Measurements from ENCODE around the gene AP1S1. TPM values are rescaled to one million over a fixed set of nuclear protein-coding genes. Genes with fewer than 3 reads are reported as not detected.
A peak's percentile ranks its signal among the peaks of the same experiment; 100 is the strongest.
"Not testable (repeated sequence)": the region's sequence is repeated elsewhere in the genome, so short reads cannot be mapped to it uniquely, and the experiment has no call there.

Gene AP1S1
- total and polyA plus RNA-seq, 2 experiments from 2014 or later, result 37.4 to 198 TPM

DNA sequence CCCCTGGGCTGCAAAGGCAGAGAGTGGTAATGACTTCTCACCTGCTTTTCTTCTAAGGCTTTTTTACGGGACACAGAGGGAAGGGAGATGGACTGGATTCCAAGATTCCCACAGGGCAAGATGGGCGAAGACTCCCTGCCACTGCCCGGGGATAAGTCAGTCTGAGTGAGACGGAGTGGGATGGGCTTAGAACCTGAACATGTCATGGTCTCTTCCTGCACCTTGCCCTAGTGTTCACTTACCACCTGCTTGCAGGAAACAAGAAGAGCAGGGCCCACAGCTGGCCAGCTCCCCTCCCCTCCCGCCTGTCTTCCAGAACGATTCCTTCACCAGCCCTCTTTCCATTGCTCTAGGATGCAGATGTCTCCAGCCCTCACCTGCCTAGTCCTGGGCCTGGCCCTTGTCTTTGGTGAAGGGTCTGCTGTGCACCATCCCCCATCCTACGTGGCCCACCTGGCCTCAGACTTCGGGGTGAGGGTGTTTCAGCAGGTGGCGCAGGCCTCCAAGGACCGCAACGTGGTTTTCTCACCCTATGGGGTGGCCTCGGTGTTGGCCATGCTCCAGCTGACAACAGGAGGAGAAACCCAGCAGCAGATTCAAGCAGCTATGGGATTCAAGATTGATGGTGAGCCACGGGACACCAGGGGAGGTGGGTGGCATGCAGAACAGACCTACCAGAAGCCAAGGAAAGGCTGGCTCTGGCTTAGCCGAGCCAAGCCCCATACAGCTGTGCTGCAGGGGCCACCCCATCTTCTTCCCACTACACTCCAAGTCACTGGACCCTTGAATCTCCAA, 26.0 kb upstream of the AP1S1 start:
- Histone ChIP-seq H3K36me3 (ENCODE audit: low read depth) (peaks cover 56% of the 10 kb centered on the region), H3K79me2 (ENCODE audit: insufficient read depth) (peaks cover 42% of the 10 kb centered on the region), H3K9me3 (ENCODE audit: low read depth) (no peaks in the 10 kb centered on the region), H3K4me2 (ENCODE audit: unreplicated experiment) (peak overlapping the region; percentile 93), H3F3A (ENCODE audit: insufficient read depth) (peaks cover 86% of the 10 kb centered on the region), H3K27me3 (replicated peaks; ENCODE audit: insufficient read depth) (no peaks in the 10 kb centered on the region), H3K9ac (peak overlapping the region; percentile 96), H3K4me1 (ENCODE audit: insufficient read depth) (peaks cover 53% of the 10 kb centered on the region), H3K4me3 (peak overlapping the region; percentile 94), H2AFZ (no peak overlapping the region), H4K20me1 (ENCODE audit: insufficient read depth) (no peaks in the 10 kb centered on the region), H3K27ac (peak overlapping the region; percentile 98), H3K9me2 (ENCODE audit: insufficient read depth) (no peaks in the 10 kb centered on the region)
- peak; percentile 56 for DNase-seq
- TF ChIP-seq EZH2phosphoT487 (IDR thresholded peaks at IDR 0.05; ENCODE audit: insufficient read depth, low read depth) (no peak), EZH2 (IDR thresholded peaks at IDR 0.05; ENCODE audit: insufficient read depth, poor library complexity, severe bottlenecking) (no peak)
- in situ Hi-C loops (cut with MboI), result no loop called here
- 49% methylated on average over 14 of the region's 14 CpGs for WGBS, 2 experiments (ENCODE audit: low coverage in 1 of 2, low lambda C conversion rate in 2 of 2, missing lambda C conversion rate in 2 of 2)

DNA sequence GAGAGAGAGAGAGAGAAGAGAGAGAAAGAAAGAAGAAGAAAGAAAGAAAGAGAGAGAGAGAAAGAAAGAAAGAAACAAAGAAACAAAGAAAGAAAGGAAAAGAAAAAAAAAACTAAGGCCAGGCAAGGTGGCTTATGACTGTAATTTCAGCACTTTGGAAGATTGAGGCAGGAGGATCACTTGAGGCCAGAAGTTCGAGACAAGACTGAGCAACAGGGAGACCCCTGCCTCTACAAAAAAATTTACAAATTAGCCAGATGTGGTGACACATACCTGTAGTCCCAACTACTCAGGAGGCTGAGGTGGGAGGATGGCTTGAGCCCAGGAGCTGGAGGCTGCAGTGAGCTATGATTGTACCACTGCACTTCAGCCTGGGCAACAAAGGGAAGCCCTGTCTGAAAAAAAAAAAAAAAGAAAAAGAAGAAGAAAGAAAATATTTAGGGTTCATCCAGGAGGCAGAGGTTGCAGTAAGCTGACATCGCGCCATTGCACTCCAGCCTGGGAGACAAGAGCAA, 24.6 kb upstream of the AP1S1 start:
- Histone ChIP-seq H3K4me2 (ENCODE audit: unreplicated experiment) (peak overlapping the region; percentile 93), H3K9me3 (ENCODE audit: low read depth) (no peaks in the 10 kb centered on the region), H3K9me2 (ENCODE audit: insufficient read depth) (no peaks in the 10 kb centered on the region), H4K20me1 (ENCODE audit: insufficient read depth) (no peaks in the 10 kb centered on the region), H3K4me1 (ENCODE audit: insufficient read depth) (peaks cover 60% of the 10 kb centered on the region), H3K4me3 (peak overlapping the region; percentile 94), H3K9ac (peak overlapping the region; percentile 96), H3K27ac (peak overlapping the region; percentile 98), H3K27me3 (replicated peaks; ENCODE audit: insufficient read depth) (no peaks in the 10 kb centered on the region), H2AFZ (no peak overlapping the region), H3K36me3 (ENCODE audit: low read depth) (peaks cover 70% of the 10 kb centered on the region), H3F3A (ENCODE audit: insufficient read depth) (peaks cover 89% of the 10 kb centered on the region), H3K79me2 (ENCODE audit: insufficient read depth) (peaks cover 39% of the 10 kb centered on the region)
- DNase-seq, result peak; percentile 41
- no peak for TF ChIP-seq EZH2phosphoT487 (IDR thresholded peaks at IDR 0.05; ENCODE audit: insufficient read depth, low read depth)
- no peak for TF ChIP-seq EZH2 (IDR thresholded peaks at IDR 0.05; ENCODE audit: insufficient read depth, poor library complexity, severe bottlenecking)
- in situ Hi-C loops (cut with MboI), result no loop called here
- 50 to 79% methylated on average over 1 to 3 of the region's 3 CpGs for WGBS, 2 experiments (ENCODE audit: low coverage in 1 of 2, low lambda C conversion rate in 2 of 2, missing lambda C conversion rate in 2 of 2)

DNA sequence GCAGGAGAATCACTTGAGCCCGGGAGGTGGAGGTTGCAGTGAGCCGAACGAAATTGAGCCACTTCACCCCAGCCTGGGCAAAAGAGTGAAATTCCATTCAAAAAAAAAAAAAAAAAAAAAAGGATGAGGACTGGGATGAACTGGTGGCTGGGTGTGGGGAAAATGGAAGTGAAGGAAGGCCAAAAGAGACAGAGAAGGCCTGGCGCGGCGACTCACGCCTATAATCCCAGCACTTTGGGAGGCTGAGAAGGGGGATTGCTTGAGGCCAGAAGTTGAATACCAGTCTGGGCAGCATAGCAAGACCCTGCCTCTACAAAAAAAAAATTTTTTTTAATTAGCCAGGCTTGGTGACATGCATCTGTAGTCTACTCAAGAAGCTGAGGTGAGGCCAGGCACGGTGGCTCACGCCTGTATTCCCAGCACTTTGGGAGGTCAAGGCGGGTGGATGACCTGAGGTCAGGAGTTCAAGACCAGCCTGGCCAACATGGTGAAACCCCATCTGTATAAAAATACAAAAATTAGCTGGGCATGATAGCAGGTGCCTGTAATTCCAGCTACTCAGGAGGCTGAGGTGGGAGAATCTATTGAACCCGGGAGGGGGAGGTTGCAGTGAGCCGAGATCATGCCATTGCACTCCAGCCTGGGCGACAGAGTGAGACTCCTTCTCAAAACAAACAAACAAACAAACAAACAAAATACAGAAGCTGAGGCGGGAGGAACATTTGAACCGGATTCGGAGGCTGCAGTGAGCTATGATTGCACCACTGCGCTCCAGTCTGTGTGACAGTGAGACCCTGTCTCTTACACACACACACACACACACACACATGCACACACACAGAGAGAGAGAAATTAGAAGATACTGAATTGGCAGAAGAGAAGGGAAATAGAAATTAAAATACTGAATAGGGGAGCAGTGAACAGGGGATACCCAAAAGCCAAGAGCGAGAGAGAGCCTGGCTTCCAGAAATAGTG, 21.4 kb upstream of the AP1S1 start:
- Histone ChIP-seq H3K4me3 (peak overlapping the region; percentile 41), H3K9ac (peak overlapping the region; percentile 56), H3K79me2 (ENCODE audit: insufficient read depth) (peaks cover 29% of the 10 kb centered on the region), H3K4me2 (ENCODE audit: unreplicated experiment) (peak overlapping the region; percentile 26), H3F3A (ENCODE audit: insufficient read depth) (peaks cover 100% of the 10 kb centered on the region), H3K27ac (peak overlapping the region; percentile 98), H3K36me3 (ENCODE audit: low read depth) (peaks cover 91% of the 10 kb centered on the region), H3K4me1 (ENCODE audit: insufficient read depth) (peaks cover 72% of the 10 kb centered on the region)
- H3K27me3 ChIP-seq (replicated peaks; ENCODE audit: insufficient read depth); in situ Hi-C loops (cut with MboI); H3K9me3 ChIP-seq (ENCODE audit: low read depth); H2AFZ ChIP-seq; H3K9me2 ChIP-seq (ENCODE audit: insufficient read depth); H4K20me1 ChIP-seq (ENCODE audit: insufficient read depth): not testable (repeated sequence)
- WGBS, 2 experiments (ENCODE audit: low coverage in 1 of 2, low lambda C conversion rate in 2 of 2, missing lambda C conversion rate in 2 of 2), result 74 to 77% methylated on average over 15 to 18 of the region's 18 CpGs
- peak; percentile 51 for DNase-seq

DNA sequence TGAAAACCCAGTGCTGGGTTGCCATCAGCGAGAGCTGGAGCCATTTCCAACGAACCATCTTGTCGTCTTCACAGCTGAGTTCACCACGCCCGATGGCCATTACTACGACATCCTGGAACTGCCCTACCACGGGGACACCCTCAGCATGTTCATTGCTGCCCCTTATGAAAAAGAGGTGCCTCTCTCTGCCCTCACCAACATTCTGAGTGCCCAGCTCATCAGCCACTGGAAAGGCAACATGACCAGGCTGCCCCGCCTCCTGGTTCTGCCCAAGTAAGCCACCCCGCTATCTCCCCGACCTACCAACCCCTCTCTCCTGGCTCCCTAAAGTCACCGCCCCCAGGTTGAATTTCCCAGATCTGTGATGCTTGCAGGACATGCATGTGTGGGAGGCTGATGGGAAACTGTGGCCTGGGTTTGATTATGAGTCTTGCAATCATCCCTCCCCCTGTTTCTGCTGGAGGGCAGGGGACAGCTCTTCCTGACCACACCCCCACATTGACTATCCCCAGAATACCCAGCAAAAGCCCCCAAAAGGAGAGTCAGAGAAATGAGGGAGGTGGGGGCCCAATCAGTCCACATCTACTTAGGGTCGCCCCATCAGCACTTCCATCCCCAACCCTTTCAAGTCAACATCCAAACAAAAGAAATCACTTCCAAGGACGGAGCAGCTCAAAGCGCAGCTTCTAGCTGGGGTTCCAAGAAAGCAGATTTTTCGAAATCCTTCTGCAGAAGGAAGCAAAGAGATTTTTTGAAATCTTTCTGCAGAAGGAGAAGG, 20.5 kb upstream of the AP1S1 start:
- H3K9me2 ChIP-seq (ENCODE audit: insufficient read depth), result no peaks in the 10 kb centered on the region
- H3K27me3 ChIP-seq (replicated peaks; ENCODE audit: insufficient read depth), result no peaks in the 10 kb centered on the region
- peaks cover 95% of the 10 kb centered on the region for H3F3A ChIP-seq (ENCODE audit: insufficient read depth)
- no peaks in the 10 kb centered on the region for H3K9me3 ChIP-seq (ENCODE audit: low read depth)
- H3K9ac ChIP-seq, result peak overlapping the region; percentile 56
- peak; percentile 60 for DNase-seq
- peaks cover 85% of the 10 kb centered on the region for H3K36me3 ChIP-seq (ENCODE audit: low read depth)
- peak overlapping the region; percentile 35 for H3K4me3 ChIP-seq
- peaks cover 20% of the 10 kb centered on the region for H3K79me2 ChIP-seq (ENCODE audit: insufficient read depth)
- peak overlapping the region; percentile 98 for H3K27ac ChIP-seq
- peak overlapping the region; percentile 26 for H3K4me2 ChIP-seq (ENCODE audit: unreplicated experiment)
- no peaks in the 10 kb centered on the region for H4K20me1 ChIP-seq (ENCODE audit: insufficient read depth)
- H3K4me1 ChIP-seq (ENCODE audit: insufficient read depth), result peaks cover 76% of the 10 kb centered on the region
- no peak overlapping the region for H2AFZ ChIP-seq
- in situ Hi-C loops (cut with MboI), result no loop called here
- WGBS, 2 experiments (ENCODE audit: low coverage in 1 of 2, low lambda C conversion rate in 2 of 2, missing lambda C conversion rate in 2 of 2), result 74 to 82% methylated on average over 15 of the region's 15 CpGs
- no peak for TF ChIP-seq EZH2 (IDR thresholded peaks at IDR 0.05; ENCODE audit: insufficient read depth, poor library complexity, severe bottlenecking)
- no peak for TF ChIP-seq EZH2phosphoT487 (IDR thresholded peaks at IDR 0.05; ENCODE audit: insufficient read depth, low read depth)

All from GM23248 (cell line).